HCT116 (cell line): ENCODE measurements around the gene RTTN. TPM values are rescaled to one million over a fixed set of nuclear protein-coding genes. Genes with fewer than 3 reads are reported as not detected.
"Not testable (repeated sequence)": the region's sequence is repeated elsewhere in the genome, so short reads cannot be mapped to it uniquely, and the experiment has no call there.

Experiments used
- ATAC-seq: fragments of 200-7000 bp; cut with Tn5 transposase; 2 replicates; pipeline ENCODE4 v1.9.1; 2020; ENCODE audit warnings: mild to moderate bottlenecking, moderate library complexity
- BruUV-seq: library from RNA; stranded (reverse); fragments of 400-500 nt; replicated peaks from 2 replicates; lab custom pipeline; 2021; lab: Mats Ljungman, UMichigan
- CTCF ChIA-PET: fragments of 300-600 bp; sonication (Branson Sonifier 250); formaldehyde crosslinking; loops from one replicate; lab custom pipeline; 2021; ENCODE audit warnings: antibody characterized with exemption; lab: Charles Lee
- POLR2A ChIA-PET: fragments of 300-600, 350-600 bp; sonication (Branson Sonifier 250); formaldehyde crosslinking; loops from one replicate; lab custom pipeline; 2021; ENCODE audit warnings: antibody characterized with exemption; lab: Charles Lee
- RAD21 ChIA-PET, 2 experiments: fragments of 300-600 bp; sonication (Branson Sonifier 250); formaldehyde crosslinking; loops; one replicate each; lab custom pipeline; 2023; ENCODE audit warnings: low total read pairs in 2 of 2; ENCODE audit not compliant: uncharacterized antibody in 2 of 2, unreplicated experiment in 2 of 2, low non-redundant PET in 1 of 2; lab: Charles Lee
- DNase-seq: peaks from one replicate; pipeline ENCODE4 v3.0.0-alpha.2; 2010; ENCODE audit warnings: low read depth, low spot score
- H2AFZ ChIP-seq: fragments of 200-600 bp; shearing (Covaris generic), sonication (generic); 2 replicates; pipeline ENCODE4 v1.6.1; 2017; ENCODE audit warnings: low read depth, mixed run types, mixed read lengths, antibody characterized with exemption, low read length; ENCODE audit not compliant: poor library complexity, severe bottlenecking
- H3K27ac ChIP-seq: 2 replicates; pipeline ENCODE4 v1.5.1; 2012; ENCODE audit warnings: low read depth, low read length
- H3K27me3 ChIP-seq: fragments of 200-600 bp; sonication (generic); 2 replicates; pipeline ENCODE4 v1.6.1; 2016; ENCODE audit warnings: mixed run types, low read length, mixed read lengths; ENCODE audit not compliant: insufficient read depth
- H3K36me3 ChIP-seq, 2 experiments: fragments of 200-500 bp in 1 of 2; fragments of 200-600 bp in 1 of 2; sonication (Bioruptor generic) in 1 of 2; sonication (generic) in 1 of 2; 2 replicates each; pipeline versions ENCODE4 v1.5.1 to v1.6.1; 2014 to 2016; ENCODE audit warnings: low read length in 2 of 2, inconsistent platforms in 1 of 2, mixed read lengths in 1 of 2, mixed run types in 1 of 2; ENCODE audit not compliant: insufficient read depth in 2 of 2, control insufficient read depth in 1 of 2
- H3K4me1 ChIP-seq, 2 experiments: fragments of 200-600 bp in 1 of 2; sonication (generic) in 1 of 2; 2 replicates each; pipeline versions ENCODE4 v1.5.1 to v1.6.1; 2012 to 2017; ENCODE audit warnings: low read length in 2 of 2, inconsistent platforms in 1 of 2, mild to moderate bottlenecking in 1 of 2, mixed read lengths in 1 of 2, mixed run types in 1 of 2, moderate library complexity in 1 of 2; ENCODE audit not compliant: insufficient read depth in 2 of 2, control insufficient read depth in 1 of 2
- H3K4me2 ChIP-seq: fragments of 200-600 bp; sonication (generic); 2 replicates; pipeline ENCODE4 v1.6.1; 2017; ENCODE audit warnings: mixed run types, low read length, mixed read lengths
- H3K4me3 ChIP-seq, 2 experiments: fragments of 200-600 bp in 1 of 2; sonication (generic) in 1 of 2; replicated peaks in 1 of 2; 2 replicates each; pipeline ENCODE4 v1.5.1; 2011 to 2016; ENCODE audit warnings: low read length in 2 of 2, control low read depth in 1 of 2, low read depth in 1 of 2, mild to moderate bottlenecking in 1 of 2, mixed read lengths in 1 of 2, mixed run types in 1 of 2
- H3K79me2 ChIP-seq: fragments of 200-600 bp; sonication (generic); 2 replicates; pipeline ENCODE4 v1.6.1; 2017; ENCODE audit warnings: mild to moderate bottlenecking, mixed run types, low read length, moderate library complexity, mixed read lengths; ENCODE audit not compliant: insufficient read depth
- H3K9ac ChIP-seq: fragments of 200-600 bp; sonication (generic); 2 replicates; pipeline ENCODE4 v1.6.1; 2016; ENCODE audit warnings: low read length, mixed read lengths
- H3K9me2 ChIP-seq: fragments of 200-600 bp; sonication (generic), shearing (Covaris generic); 2 replicates; pipeline ENCODE4 v1.6.1; 2017; ENCODE audit warnings: mixed run types, mild to moderate bottlenecking, moderate library complexity; ENCODE audit not compliant: insufficient read depth
- H3K9me3 ChIP-seq, 2 experiments: fragments of 200-500 bp in 1 of 2; fragments of 200-600 bp in 1 of 2; sonication (Bioruptor generic) in 1 of 2; sonication (generic) in 1 of 2; 2 replicates each; pipeline ENCODE4 v1.6.1; 2014 to 2017; ENCODE audit warnings: low read length in 2 of 2, mixed read lengths in 2 of 2, inconsistent platforms in 1 of 2, low read depth in 1 of 2, mild to moderate bottlenecking in 1 of 2, mixed run types in 1 of 2, moderate library complexity in 1 of 2; ENCODE audit not compliant: control insufficient read depth in 1 of 2, insufficient read depth in 1 of 2
- H4K20me1 ChIP-seq: fragments of 200-600 bp; sonication (generic), shearing (Covaris generic); 2 replicates; pipeline ENCODE4 v1.6.1; 2017; ENCODE audit warnings: mixed run types, mild to moderate bottlenecking, moderate library complexity; ENCODE audit not compliant: insufficient read depth
- CBX3 ChIP-seq: IDR thresholded peaks from 2 replicates; pipeline ENCODE4 v1.6.1; 2012; ENCODE audit warnings: low read depth
- CTCF ChIP-seq, 3 experiments: fragments of 200-600 bp in 1 of 3; sonication (generic) in 1 of 3; IDR thresholded peaks in 2 of 3; conservative IDR thresholded peaks in 1 of 3; 2 replicates each; pipeline ENCODE4 v1.5.1; 2012 to 2017; ENCODE audit warnings: low read depth in 2 of 3, low read length in 2 of 3, antibody characterized with exemption in 1 of 3, borderline replicate concordance in 1 of 3, control low read depth in 1 of 3, mild to moderate bottlenecking in 1 of 3, mixed read lengths in 1 of 3, mixed run types in 1 of 3, moderate library complexity in 1 of 3; ENCODE audit not compliant: insufficient read depth in 1 of 3
- EGR1 ChIP-seq: IDR thresholded peaks from 2 replicates; pipeline ENCODE4 v1.6.1; 2012; ENCODE audit warnings: low read depth
- SIN3A ChIP-seq: IDR thresholded peaks from 2 replicates; pipeline ENCODE4 v1.6.1; 2012; ENCODE audit warnings: low read depth
- SRF ChIP-seq: IDR thresholded peaks from 2 replicates; pipeline ENCODE4 v1.6.1; 2012; ENCODE audit warnings: low read depth
- YY1 ChIP-seq: IDR thresholded peaks from 2 replicates; pipeline ENCODE4 v1.6.1; 2011; ENCODE audit warnings: low read length, low read depth, moderate library complexity, mild to moderate bottlenecking; ENCODE audit not compliant: insufficient replicate concordance; ENCODE audit errors: extremely low read depth
- intact Hi-C: fragments of 100-400 bp; cut with micrococcal nuclease; formaldehyde crosslinking; loops from 2 replicates; pipeline ENCODE4 v1.10.0; 2022
- total RNA-seq: library from RNA; stranded (reverse); gene quantifications from one replicate; pipeline ENCODE4 v1.2.1, GENCODE V29; 2021; ENCODE audit not compliant: unreplicated experiment

RTTN gene
- total RNA-seq, 1 experiment from 2014 or later, result 41.2 TPM

- TF ChIP-seq CTCF (IDR thresholded peaks at IDR 0.05 in 2 of 3, conservative IDR thresholded peaks at IDR 0.05 in 1 of 3; ENCODE audit: borderline replicate concordance in 1 of 3, insufficient read depth in 1 of 3, low read depth in 2 of 3, low read length in 2 of 3) (no peak), EGR1 (no peak), SIN3A (no peak), CBX3 (no peak), YY1 (no peak), SRF (no peak)
Observed at GRCh38 chr18:69978732-69979715, 226.5 kb downstream of the RTTN start (continued).

- BruUV-seq, H3K4me1 ChIP-seq, RAD21 ChIA-PET, H3K9ac ChIP-seq, intact Hi-C loops, ATAC-seq, H3K4me2 ChIP-seq, CTCF ChIA-PET, H3K9me3 ChIP-seq, H2AFZ ChIP-seq, H3K9me2 ChIP-seq, H3K79me2 ChIP-seq, H3K4me3 ChIP-seq, H3K36me3 ChIP-seq, DNase-seq, POLR2A ChIA-PET, H3K27me3 ChIP-seq, H3K27ac ChIP-seq, H4K20me1 ChIP-seq: not testable (repeated sequence)
Observed at GRCh38 chr18:69975294-69975693, 230.2 kb downstream of the RTTN start.
